OCI-LY7 (cell line): Measurements from ENCODE around the gene AKR7A2. TPM values are rescaled to one million over a fixed set of nuclear protein-coding genes. Genes with fewer than 3 reads are reported as not detected.

ENCODE experiments used
- BruUV-seq: library from RNA; stranded (reverse); fragments of 400-500 nt; replicated peaks from 2 replicates; lab custom pipeline; 2021; lab: Mats Ljungman, UMichigan
- CTCF ChIA-PET: fragments of 300-600 bp; sonication (Branson Sonifier 250); formaldehyde crosslinking; loops from one replicate; lab custom pipeline; 2022; ENCODE audit warnings: antibody characterized with exemption; ENCODE audit not compliant: unreplicated experiment; lab: Charles Lee
- POLR2A ChIA-PET: fragments of 300-600 bp; sonication (Branson Sonifier 250); formaldehyde crosslinking; loops from one replicate; lab custom pipeline; 2022; ENCODE audit warnings: antibody characterized with exemption; lab: Charles Lee
- DNase-seq: peaks from one replicate; pipeline ENCODE4 v3.0.0-alpha.2; 2015; ENCODE audit warnings: low spot score
- H2AFZ ChIP-seq: fragments of 200-600 bp; sonication (generic), shearing (Covaris generic); 2 replicates; pipeline ENCODE4 v1.6.1; 2014; ENCODE audit warnings: mild to moderate bottlenecking, antibody characterized with exemption, low read length, moderate library complexity
- H3K27ac ChIP-seq: fragments of 200-600 bp; sonication (generic); 2 replicates; pipeline ENCODE4 v1.5.1; 2014; ENCODE audit warnings: mixed run types, low read depth, mild to moderate bottlenecking, moderate library complexity, low read length, inconsistent platforms; ENCODE audit not compliant: poor library complexity, severe bottlenecking
- H3K36me3 ChIP-seq: fragments of 200-600 bp; sonication (generic); 2 replicates; pipeline ENCODE4 v1.6.1; 2014; ENCODE audit warnings: mild to moderate bottlenecking, antibody characterized with exemption, low read length, moderate library complexity, mixed read lengths; ENCODE audit not compliant: insufficient read depth
- H3K4me1 ChIP-seq: fragments of 200-600 bp; sonication (generic); 2 replicates; pipeline ENCODE4 v1.5.1; 2014; ENCODE audit warnings: mild to moderate bottlenecking, low read length; ENCODE audit not compliant: insufficient read depth, poor library complexity, severe bottlenecking
- H3K4me2 ChIP-seq: fragments of 200-600 bp; sonication (generic); 2 replicates; pipeline ENCODE4 v1.6.1; 2014; ENCODE audit warnings: mild to moderate bottlenecking, low read length
- H3K4me3 ChIP-seq: fragments of 200-600 bp; sonication (generic); 2 replicates; pipeline ENCODE4 v1.5.1; 2014; ENCODE audit warnings: mild to moderate bottlenecking, low read depth, low read length; ENCODE audit not compliant: poor library complexity, severe bottlenecking
- H3K79me2 ChIP-seq: fragments of 200-600 bp; sonication (generic); 2 replicates; pipeline ENCODE4 v1.6.1; 2016; ENCODE audit warnings: low read depth, mild to moderate bottlenecking, low read length, moderate library complexity, mixed read lengths; ENCODE audit not compliant: insufficient read depth
- H3K9me2 ChIP-seq: fragments of 200-600 bp; sonication (generic); 2 replicates; pipeline ENCODE4 v1.6.1; 2016; ENCODE audit warnings: mild to moderate bottlenecking, low read length, mixed read lengths; ENCODE audit not compliant: insufficient read depth
- H3K9me3 ChIP-seq: fragments of 200-600 bp; sonication (generic); 2 replicates; pipeline ENCODE4 v1.6.1; 2014; ENCODE audit warnings: mild to moderate bottlenecking, mixed run types, low read length, mixed read lengths
- H4K20me1 ChIP-seq: fragments of 200-600 bp; sonication (generic); 2 replicates; pipeline ENCODE4 v1.6.1; 2014; ENCODE audit warnings: mild to moderate bottlenecking, antibody characterized with exemption, low read length, moderate library complexity, mixed read lengths; ENCODE audit not compliant: insufficient read depth
- CTCF ChIP-seq: fragments of 200-600 bp; sonication (generic); conservative IDR thresholded peaks from 2 replicates; pipeline ENCODE4 v1.5.1; 2014; ENCODE audit warnings: mild to moderate bottlenecking, antibody characterized with exemption, low read length, moderate library complexity, mixed read lengths
- EZH2phosphoT487 ChIP-seq: fragments of 200-600 bp; sonication (generic); IDR thresholded peaks from 2 replicates; pipeline ENCODE4 v1.6.1; 2018; ENCODE audit warnings: low read depth, borderline replicate concordance, mild to moderate bottlenecking, mixed run types, antibody characterized with exemption, low read length, moderate library complexity, mixed read lengths
- intact Hi-C: fragments of 100-400 bp; cut with micrococcal nuclease; formaldehyde crosslinking; loops from one replicate; pipeline ENCODE4 v1.10.0; 2022; ENCODE audit not compliant: unreplicated experiment
- total RNA-seq, 2 experiments: library from RNA; depleted of rRNA in 1 of 2; stranded (reverse); fragments of >200 nt in 1 of 2; shearing (Covaris generic) in 1 of 2; gene quantifications; 2 replicates each; pipeline ENCODE4 v1.2.3, GENCODE V29; 2014 to 2022

Gene AKR7A2
- total RNA-seq, 2 experiments from 2014 or later = 54.2 to 75.2 TPM

- DNase-seq = no peak
- Histone ChIP-seq H3K79me2 (no peaks in the 10 kb centered on the region), H3K36me3 (peaks cover 14% of the 10 kb centered on the region), H3K4me2 (no peak overlapping the region), H4K20me1 (no peaks in the 10 kb centered on the region), H3K27ac (no peak overlapping the region), H2AFZ (no peak overlapping the region), H3K9me3 (no peaks in the 10 kb centered on the region), H3K4me3 (no peak overlapping the region), H3K9me2 (no peaks in the 10 kb centered on the region), H3K4me1 (no peaks in the 10 kb centered on the region)
- ChIA-PET POLR2A (no interaction called here), CTCF (no interaction called here)
- no TSS peak for BruUV-seq
- intact Hi-C loops = no loop called here
- TF ChIP-seq EZH2phosphoT487 = no peak
- TF ChIP-seq CTCF = no peak
These were observed 14.8 kb upstream of the AKR7A2 start for GRCh38 chr1:19326748-19327065.

- Histone ChIP-seq H3K79me2 (no peaks in the 10 kb centered on the region), H3K36me3 (peaks cover 14% of the 10 kb centered on the region), H3K4me2 (no peak overlapping the region), H4K20me1 (no peaks in the 10 kb centered on the region), H3K4me3 (no peak overlapping the region), H2AFZ (no peak overlapping the region), H3K9me3 (no peaks in the 10 kb centered on the region), H3K27ac (no peak overlapping the region), H3K4me1 (no peaks in the 10 kb centered on the region), H3K9me2 (no peaks in the 10 kb centered on the region)
- TF ChIP-seq EZH2phosphoT487 (no peak), CTCF (no peak)
- no peak for DNase-seq
- BruUV-seq = no TSS peak
- POLR2A ChIA-PET = no interaction called here
- intact Hi-C loops = no loop called here
- CTCF ChIA-PET = no interaction called here
These were observed 14.2 kb upstream of the AKR7A2 start for GRCh38 chr1:19325958-19326747.

GRCh38 chr1:19325368-19325957 lies 13.5 kb upstream of the AKR7A2 start:
- no peak overlapping the region for H2AFZ ChIP-seq
- ChIA-PET POLR2A (no interaction called here), CTCF (no interaction called here)
- no peaks in the 10 kb centered on the region for H3K9me2 ChIP-seq
- no peaks in the 10 kb centered on the region for H4K20me1 ChIP-seq
- H3K4me2 ChIP-seq = no peak overlapping the region
- no peak for DNase-seq
- H3K27ac ChIP-seq = no peak overlapping the region
- BruUV-seq = no TSS peak
- intact Hi-C loops = no loop called here
- TF ChIP-seq EZH2phosphoT487 (no peak), CTCF (no peak)
- peaks cover 14% of the 10 kb centered on the region for H3K36me3 ChIP-seq
- no peaks in the 10 kb centered on the region for H3K79me2 ChIP-seq
- no peak overlapping the region for H3K4me3 ChIP-seq
- no peaks in the 10 kb centered on the region for H3K9me3 ChIP-seq
- no peaks in the 10 kb centered on the region for H3K4me1 ChIP-seq
